Measurements from ENCODE around the gene AGK. TPM values are rescaled to one million over a fixed set of nuclear protein-coding genes. Genes with fewer than 3 reads are reported as not detected.

Gene AGK
- total RNA-seq, 1 experiment from 2014 or later: 32.2 TPM

DNA sequence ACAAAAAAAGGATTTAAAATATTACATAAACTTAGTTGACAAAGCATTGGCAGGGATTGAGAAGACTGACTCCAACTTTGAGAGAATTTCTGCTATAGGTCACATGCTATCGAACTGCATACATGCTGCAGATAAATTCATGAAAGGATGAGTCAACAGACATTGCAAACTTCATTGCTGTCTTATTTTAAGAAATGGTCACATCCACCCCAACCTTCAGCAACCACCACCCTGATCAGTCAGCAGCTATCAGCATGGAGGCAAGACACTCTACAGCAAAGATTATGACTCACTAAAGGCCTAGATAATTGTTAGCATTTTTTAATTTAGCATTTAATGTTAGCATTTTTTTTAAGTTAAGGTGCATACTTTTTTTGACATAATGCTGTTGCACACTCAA lies 73.6 kb downstream of the AGK start:
- Mint-ChIP-seq H3K27me3 (ENCODE audit: low read depth) (no peaks in the 10 kb centered on the region), H3K27ac (no peak overlapping the region), H3K9me3 (peaks cover 7% of the 10 kb centered on the region; the same call in 1 of the 2 replicates), H3K4me1 (no peaks in the 10 kb centered on the region), H3K36me3 (peaks cover 36% of the 10 kb centered on the region), H3K4me3 (no peak overlapping the region)
- ChIA-PET POLR2A (no interaction called here), CTCF (no interaction called here)
- TF ChIP-seq ZNF396 (CRISPR knock-in tag; IDR thresholded peaks at IDR 0.05; ENCODE audit: borderline replicate concordance) (no peak), PRRX2 (CRISPR knock-in tag; IDR thresholded peaks at IDR 0.05) (no peak), IRF2 (CRISPR knock-in tag; IDR thresholded peaks at IDR 0.05; ENCODE audit: borderline replicate concordance, low read depth) (no peak), ZNF121 (CRISPR knock-in tag; IDR thresholded peaks at IDR 0.05) (no peak), TEAD4 (CRISPR knock-in tag; IDR thresholded peaks at IDR 0.05) (no peak), ZNF512 (CRISPR knock-in tag; IDR thresholded peaks at IDR 0.05; ENCODE audit: borderline replicate concordance) (no peak), ELF4 (CRISPR knock-in tag; IDR thresholded peaks at IDR 0.05; ENCODE audit: low read depth) (no peak), AFF4 (CRISPR knock-in tag; IDR thresholded peaks at IDR 0.05; ENCODE audit: borderline replicate concordance) (no peak), ZNF263 (CRISPR knock-in tag; IDR thresholded peaks at IDR 0.05; ENCODE audit: low read depth) (no peak), ZBTB21 (CRISPR knock-in tag; IDR thresholded peaks at IDR 0.05; ENCODE audit: borderline replicate concordance) (no peak), FOXK1 (CRISPR knock-in tag; IDR thresholded peaks at IDR 0.05) (no peak), KAT7 (CRISPR knock-in tag; IDR thresholded peaks at IDR 0.05; ENCODE audit: borderline replicate concordance) (no peak), ZNF425 (CRISPR knock-in tag; conservative IDR thresholded peaks at IDR 0.05) (no peak), ZNF219 (CRISPR knock-in tag; IDR thresholded peaks at IDR 0.05; ENCODE audit: borderline replicate concordance) (no peak)
- TF ChIP-seq, protein P1, sequence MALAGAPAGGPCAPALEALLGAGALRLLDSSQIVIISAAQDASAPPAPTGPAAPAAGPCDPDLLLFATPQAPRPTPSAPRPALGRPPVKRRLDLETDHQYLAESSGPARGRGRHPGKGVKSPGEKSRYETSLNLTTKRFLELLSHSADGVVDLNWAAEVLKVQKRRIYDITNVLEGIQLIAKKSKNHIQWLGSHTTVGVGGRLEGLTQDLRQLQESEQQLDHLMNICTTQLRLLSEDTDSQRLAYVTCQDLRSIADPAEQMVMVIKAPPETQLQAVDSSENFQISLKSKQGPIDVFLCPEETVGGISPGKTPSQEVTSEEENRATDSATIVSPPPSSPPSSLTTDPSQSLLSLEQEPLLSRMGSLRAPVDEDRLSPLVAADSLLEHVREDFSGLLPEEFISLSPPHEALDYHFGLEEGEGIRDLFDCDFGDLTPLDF (CRISPR knock-in tag; IDR thresholded peaks at IDR 0.05): no peak
- TF ChIP-seq, protein P2, sequence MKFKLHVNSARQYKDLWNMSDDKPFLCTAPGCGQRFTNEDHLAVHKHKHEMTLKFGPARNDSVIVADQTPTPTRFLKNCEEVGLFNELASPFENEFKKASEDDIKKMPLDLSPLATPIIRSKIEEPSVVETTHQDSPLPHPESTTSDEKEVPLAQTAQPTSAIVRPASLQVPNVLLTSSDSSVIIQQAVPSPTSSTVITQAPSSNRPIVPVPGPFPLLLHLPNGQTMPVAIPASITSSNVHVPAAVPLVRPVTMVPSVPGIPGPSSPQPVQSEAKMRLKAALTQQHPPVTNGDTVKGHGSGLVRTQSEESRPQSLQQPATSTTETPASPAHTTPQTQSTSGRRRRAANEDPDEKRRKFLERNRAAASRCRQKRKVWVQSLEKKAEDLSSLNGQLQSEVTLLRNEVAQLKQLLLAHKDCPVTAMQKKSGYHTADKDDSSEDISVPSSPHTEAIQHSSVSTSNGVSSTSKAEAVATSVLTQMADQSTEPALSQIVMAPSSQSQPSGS (CRISPR knock-in tag; IDR thresholded peaks at IDR 0.05; ENCODE audit: borderline replicate concordance, low read depth): no peak
- TF ChIP-seq, protein P3, sequence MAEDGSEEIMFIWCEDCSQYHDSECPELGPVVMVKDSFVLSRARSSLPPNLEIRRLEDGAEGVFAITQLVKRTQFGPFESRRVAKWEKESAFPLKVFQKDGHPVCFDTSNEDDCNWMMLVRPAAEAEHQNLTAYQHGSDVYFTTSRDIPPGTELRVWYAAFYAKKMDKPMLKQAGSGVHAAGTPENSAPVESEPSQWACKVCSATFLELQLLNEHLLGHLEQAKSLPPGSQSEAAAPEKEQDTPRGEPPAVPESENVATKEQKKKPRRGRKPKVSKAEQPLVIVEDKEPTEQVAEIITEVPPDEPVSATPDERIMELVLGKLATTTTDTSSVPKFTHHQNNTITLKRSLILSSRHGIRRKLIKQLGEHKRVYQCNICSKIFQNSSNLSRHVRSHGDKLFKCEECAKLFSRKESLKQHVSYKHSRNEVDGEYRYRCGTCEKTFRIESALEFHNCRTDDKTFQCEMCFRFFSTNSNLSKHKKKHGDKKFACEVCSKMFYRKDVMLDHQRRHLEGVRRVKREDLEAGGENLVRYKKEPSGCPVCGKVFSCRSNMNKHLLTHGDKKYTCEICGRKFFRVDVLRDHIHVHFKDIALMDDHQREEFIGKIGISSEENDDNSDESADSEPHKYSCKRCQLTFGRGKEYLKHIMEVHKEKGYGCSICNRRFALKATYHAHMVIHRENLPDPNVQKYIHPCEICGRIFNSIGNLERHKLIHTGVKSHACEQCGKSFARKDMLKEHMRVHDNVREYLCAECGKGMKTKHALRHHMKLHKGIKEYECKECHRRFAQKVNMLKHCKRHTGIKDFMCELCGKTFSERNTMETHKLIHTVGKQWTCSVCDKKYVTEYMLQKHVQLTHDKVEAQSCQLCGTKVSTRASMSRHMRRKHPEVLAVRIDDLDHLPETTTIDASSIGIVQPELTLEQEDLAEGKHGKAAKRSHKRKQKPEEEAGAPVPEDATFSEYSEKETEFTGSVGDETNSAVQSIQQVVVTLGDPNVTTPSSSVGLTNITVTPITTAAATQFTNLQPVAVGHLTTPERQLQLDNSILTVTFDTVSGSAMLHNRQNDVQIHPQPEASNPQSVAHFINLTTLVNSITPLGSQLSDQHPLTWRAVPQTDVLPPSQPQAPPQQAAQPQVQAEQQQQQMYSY (CRISPR knock-in tag; IDR thresholded peaks at IDR 0.05): no peak
- TF ChIP-seq, protein P4, sequence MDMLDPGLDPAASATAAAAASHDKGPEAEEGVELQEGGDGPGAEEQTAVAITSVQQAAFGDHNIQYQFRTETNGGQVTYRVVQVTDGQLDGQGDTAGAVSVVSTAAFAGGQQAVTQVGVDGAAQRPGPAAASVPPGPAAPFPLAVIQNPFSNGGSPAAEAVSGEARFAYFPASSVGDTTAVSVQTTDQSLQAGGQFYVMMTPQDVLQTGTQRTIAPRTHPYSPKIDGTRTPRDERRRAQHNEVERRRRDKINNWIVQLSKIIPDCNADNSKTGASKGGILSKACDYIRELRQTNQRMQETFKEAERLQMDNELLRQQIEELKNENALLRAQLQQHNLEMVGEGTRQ (CRISPR knock-in tag; IDR thresholded peaks at IDR 0.05): no peak
- no peak for DNase-seq (ENCODE audit: low spot score)
- ATAC-seq: no peak
